HEK293 (cell line): ENCODE results near the gene PIP4K2B.

ENCODE experiments used
- BCL6B ChIP-seq: fragments of 450-650 bp; formaldehyde crosslinking; IDR thresholded peaks from 2 replicates; pipeline ENCODE4 v1.5.1; 2017; ENCODE audit warnings: missing biosample characterization, missing genetic modification characterization
- GLI4 ChIP-seq: fragments of 450-650 bp; formaldehyde crosslinking; IDR thresholded peaks from 2 replicates; pipeline ENCODE4 v1.5.1; 2016; ENCODE audit warnings: missing biosample characterization, missing genetic modification characterization
- GLIS1 ChIP-seq: fragments of 450-650 bp; formaldehyde crosslinking; IDR thresholded peaks from 2 replicates; pipeline ENCODE4 v1.5.1; 2016; ENCODE audit warnings: missing biosample characterization, missing genetic modification characterization
- GLIS2 ChIP-seq: fragments of 450-650 bp; formaldehyde crosslinking; IDR thresholded peaks from 2 replicates; pipeline ENCODE4 v1.5.1; 2016; ENCODE audit warnings: missing biosample characterization, missing genetic modification characterization
- INSM2 ChIP-seq: fragments of 450-650 bp; formaldehyde crosslinking; IDR thresholded peaks from 2 replicates; pipeline ENCODE4 v1.5.1; 2016; ENCODE audit warnings: missing biosample characterization, missing genetic modification characterization
- KLF9 ChIP-seq: fragments of 450-650 bp; formaldehyde crosslinking; IDR thresholded peaks from 2 replicates; pipeline ENCODE4 v1.5.1; 2016; ENCODE audit warnings: missing biosample characterization, missing genetic modification characterization, low read depth
- PRDM6 ChIP-seq: fragments of 450-650 bp; formaldehyde crosslinking; IDR thresholded peaks from 2 replicates; pipeline ENCODE4 v1.5.1; 2017; ENCODE audit warnings: missing biosample characterization, missing genetic modification characterization
- REPIN1 ChIP-seq: fragments of 450-650 bp; formaldehyde crosslinking; IDR thresholded peaks from 2 replicates; pipeline ENCODE4 v1.5.1; 2017; ENCODE audit warnings: missing biosample characterization, missing genetic modification characterization, low read depth
- SP7 ChIP-seq: fragments of 450-650 bp; formaldehyde crosslinking; IDR thresholded peaks from 2 replicates; pipeline ENCODE4 v1.5.1; 2016; ENCODE audit warnings: missing biosample characterization, missing genetic modification characterization
- ZBTB11 ChIP-seq: fragments of 450-650 bp; formaldehyde crosslinking; conservative IDR thresholded peaks from 2 replicates; pipeline ENCODE4 v1.5.1; 2016; ENCODE audit warnings: low read depth, missing biosample characterization, missing genetic modification characterization
- ZBTB7A ChIP-seq: fragments of 450-650 bp; formaldehyde crosslinking; IDR thresholded peaks from 2 replicates; pipeline ENCODE4 v1.5.1; 2016; ENCODE audit warnings: low read depth, missing biosample characterization, missing genetic modification characterization
- ZBTB8A ChIP-seq: fragments of 450-650 bp; formaldehyde crosslinking; IDR thresholded peaks from 2 replicates; pipeline ENCODE4 v1.5.1; 2016; ENCODE audit warnings: missing biosample characterization, missing genetic modification characterization
- ZFHX2 ChIP-seq: fragments of 450-650 bp; formaldehyde crosslinking; conservative IDR thresholded peaks from 2 replicates; pipeline ENCODE4 v1.5.1; 2016; ENCODE audit warnings: missing biosample characterization, missing genetic modification characterization
- ZNF140 ChIP-seq: fragments of 450-650 bp; formaldehyde crosslinking; IDR thresholded peaks from 2 replicates; pipeline ENCODE4 v1.5.1; 2016; ENCODE audit warnings: missing biosample characterization, missing genetic modification characterization
- ZNF2 ChIP-seq: fragments of 450-650 bp; formaldehyde crosslinking; IDR thresholded peaks from 2 replicates; pipeline ENCODE4 v1.5.1; 2016; ENCODE audit warnings: missing biosample characterization, missing genetic modification characterization
- ZNF223 ChIP-seq: fragments of 450-650 bp; formaldehyde crosslinking; IDR thresholded peaks from 2 replicates; pipeline ENCODE4 v1.5.1; 2016; ENCODE audit warnings: missing biosample characterization, missing genetic modification characterization
- ZNF24 ChIP-seq: fragments of 450-650 bp; formaldehyde crosslinking; IDR thresholded peaks from 2 replicates; pipeline ENCODE4 v1.5.1; 2016; ENCODE audit warnings: missing biosample characterization, missing genetic modification characterization
- ZNF26 ChIP-seq: fragments of 450-650 bp; formaldehyde crosslinking; IDR thresholded peaks from 2 replicates; pipeline ENCODE4 v1.5.1; 2016; ENCODE audit warnings: missing biosample characterization, missing genetic modification characterization
- ZNF324 ChIP-seq: fragments of 450-650 bp; formaldehyde crosslinking; IDR thresholded peaks from 2 replicates; pipeline ENCODE4 v1.5.1; 2016; ENCODE audit warnings: missing biosample characterization, missing genetic modification characterization
- ZNF391 ChIP-seq: fragments of 450-650 bp; formaldehyde crosslinking; IDR thresholded peaks from 2 replicates; pipeline ENCODE4 v1.5.1; 2016; ENCODE audit warnings: low read depth, missing biosample characterization, missing genetic modification characterization, borderline replicate concordance
- ZNF423 ChIP-seq: fragments of 450-650 bp; formaldehyde crosslinking; IDR thresholded peaks from 2 replicates; pipeline ENCODE4 v1.5.1; 2016; ENCODE audit warnings: missing biosample characterization, missing genetic modification characterization
- ZNF513 ChIP-seq: fragments of 450-650 bp; IDR thresholded peaks from 2 replicates; pipeline ENCODE4 v1.5.1; 2018; ENCODE audit warnings: missing biosample characterization, missing genetic modification characterization
- ZNF654 ChIP-seq: fragments of 450-650 bp; formaldehyde crosslinking; IDR thresholded peaks from 2 replicates; pipeline ENCODE4 v1.5.1; 2016; ENCODE audit warnings: low read depth, missing biosample characterization, missing genetic modification characterization
- ZNF747 ChIP-seq: fragments of 450-650 bp; formaldehyde crosslinking; IDR thresholded peaks from 2 replicates; pipeline ENCODE4 v1.5.1; 2016; ENCODE audit warnings: missing biosample characterization, missing genetic modification characterization
- ZNF777 ChIP-seq: fragments of 450-650 bp; formaldehyde crosslinking; IDR thresholded peaks from 2 replicates; pipeline ENCODE4 v1.5.1; 2017; ENCODE audit warnings: missing biosample characterization, missing genetic modification characterization, borderline replicate concordance
- ZNF792 ChIP-seq: fragments of 450-650 bp; formaldehyde crosslinking; IDR thresholded peaks from 2 replicates; pipeline ENCODE4 v1.5.1; 2016; ENCODE audit warnings: missing biosample characterization, missing genetic modification characterization
- ZNF837 ChIP-seq: fragments of 450-650 bp; formaldehyde crosslinking; IDR thresholded peaks from 2 replicates; pipeline ENCODE4 v1.5.1; 2016; ENCODE audit warnings: missing biosample characterization, missing genetic modification characterization
- ZXDB ChIP-seq: fragments of 450-650 bp; formaldehyde crosslinking; IDR thresholded peaks from 2 replicates; pipeline ENCODE4 v1.5.1; 2016; ENCODE audit warnings: missing biosample characterization, missing genetic modification characterization

Gene PIP4K2B

GRCh38 chr17:38730526-38731379 lies 68.6 kb downstream of the PIP4K2B start (continued):
- TF ChIP-seq INSM2 (tag by site-specific recombination) (0 out of 2 replicates have a peak, but pooled peaks have one; percentile 37), ZNF513 (no peak), GLIS2 (peak; percentile 66), ZNF391 (tag by site-specific recombination) (peak; percentile 59; the same call in 1 of the 2 replicates), ZNF777 (tag by site-specific recombination) (peak; percentile 80; the same call in 1 of the 2 replicates), ZNF654 (tag by site-specific recombination) (no peak), BCL6B (tag by site-specific recombination) (no peak), ZNF26 (tag by site-specific recombination) (no peak), ZNF837 (peak; percentile 46; the same call in 1 of the 2 replicates), ZNF223 (tag by site-specific recombination) (peak; percentile 88), ZNF324 (tag by site-specific recombination) (0 out of 2 replicates have a peak, but pooled peaks have one; percentile 64), ZNF2 (tag by site-specific recombination) (peak; percentile 58; the same call in 1 of the 2 replicates), ZNF423 (tag by site-specific recombination) (peak; percentile 42), ZBTB11 (tag by site-specific recombination) (peak; percentile 36; the same call in 1 of the 2 replicates), KLF9 (tag by site-specific recombination) (peak; percentile 59; the same call in 1 of the 2 replicates), ZFHX2 (tag by site-specific recombination) (peak; percentile 93), ZXDB (tag by site-specific recombination) (peak; percentile 33; the same call in 1 of the 2 replicates), ZNF792 (no peak), ZBTB8A (tag by site-specific recombination) (peak; percentile 87), ZNF140 (tag by site-specific recombination) (no peak), SP7 (tag by site-specific recombination) (peak; percentile 84), GLIS1 (tag by site-specific recombination) (peak; percentile 85), ZNF747 (tag by site-specific recombination) (no peak), GLI4 (tag by site-specific recombination) (peak; percentile 81), REPIN1 (tag by site-specific recombination) (peak; percentile 71; the same call in 1 of the 2 replicates), PRDM6 (tag by site-specific recombination) (no peak), ZNF24 (no peak), ZBTB7A (tag by site-specific recombination) (peak; percentile 39; the same call in 1 of the 2 replicates)
